ENCODE measurements around the gene ZSWIM2.
"Not testable (repeated sequence)": the region's sequence is repeated elsewhere in the genome, so short reads cannot be mapped to it uniquely, and the experiment has no call there.

Gene ZSWIM2, protein sequence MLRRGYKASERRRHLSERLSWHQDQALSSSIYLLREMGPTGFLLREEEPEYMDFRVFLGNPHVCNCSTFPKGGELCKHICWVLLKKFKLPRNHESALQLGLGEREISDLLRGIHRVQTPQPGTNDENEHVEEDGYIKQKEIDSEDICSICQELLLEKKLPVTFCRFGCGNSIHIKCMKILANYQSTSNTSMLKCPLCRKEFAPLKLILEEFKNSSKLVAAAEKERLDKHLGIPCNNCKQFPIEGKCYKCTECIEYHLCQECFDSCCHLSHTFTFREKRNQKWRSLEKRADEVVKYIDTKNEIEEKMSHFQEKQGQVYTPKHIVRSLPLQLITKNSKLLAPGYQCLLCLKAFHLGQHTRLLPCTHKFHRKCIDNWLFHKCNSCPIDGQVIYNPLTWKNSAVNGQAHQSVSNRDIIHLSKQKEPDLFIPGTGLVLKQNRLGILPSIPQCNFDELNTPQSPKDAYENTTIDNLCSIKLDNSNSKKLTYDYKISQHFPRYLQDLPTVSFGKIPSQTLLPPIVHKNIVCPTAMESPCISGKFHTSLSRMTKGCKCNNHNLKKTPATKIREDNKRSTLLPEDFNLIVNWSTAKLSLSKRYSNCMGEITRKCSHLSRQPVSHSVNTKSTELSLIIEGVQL

DNA sequence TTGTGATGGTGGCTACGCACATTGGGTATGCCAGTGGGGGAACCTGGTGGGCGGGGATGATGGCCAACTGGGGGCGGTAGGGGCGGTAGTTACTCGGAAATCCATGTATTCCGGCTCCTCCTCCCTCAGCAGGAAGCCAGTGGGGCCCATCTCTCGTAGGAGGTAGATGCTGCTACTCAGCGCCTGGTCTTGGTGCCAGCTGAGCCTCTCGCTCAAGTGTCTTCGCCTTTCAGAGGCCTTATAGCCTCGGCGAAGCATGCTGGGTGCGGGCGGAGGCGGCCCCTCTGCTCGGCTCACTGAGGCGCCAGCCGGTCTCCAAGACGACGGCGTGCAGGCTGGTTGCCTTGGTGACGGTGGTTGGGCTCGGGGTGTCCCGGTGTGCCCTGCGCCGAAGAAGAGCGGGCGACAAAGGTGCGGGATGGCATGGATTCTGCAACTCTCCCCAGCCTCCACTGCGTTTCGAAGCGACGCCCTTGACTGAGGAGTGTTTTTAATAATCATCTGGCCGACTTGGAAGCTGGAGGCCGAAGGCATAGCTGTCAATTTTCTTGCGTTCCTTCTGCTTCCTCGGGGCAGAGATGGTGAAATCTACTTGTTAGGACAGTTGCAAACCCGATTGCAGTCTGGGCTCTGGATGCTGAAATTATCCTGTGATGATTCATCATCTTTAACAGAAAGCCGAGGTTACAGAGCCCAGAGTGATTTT, at the start of gene ZSWIM2:
Gene ZSWIM2, minus strand, starts transcription at position 298 of the 706 bp plus-strand sequence. Its CDS starts 40 bp downstream, at position 258.
- peak; percentile 65 for DNase-seq

DNA sequence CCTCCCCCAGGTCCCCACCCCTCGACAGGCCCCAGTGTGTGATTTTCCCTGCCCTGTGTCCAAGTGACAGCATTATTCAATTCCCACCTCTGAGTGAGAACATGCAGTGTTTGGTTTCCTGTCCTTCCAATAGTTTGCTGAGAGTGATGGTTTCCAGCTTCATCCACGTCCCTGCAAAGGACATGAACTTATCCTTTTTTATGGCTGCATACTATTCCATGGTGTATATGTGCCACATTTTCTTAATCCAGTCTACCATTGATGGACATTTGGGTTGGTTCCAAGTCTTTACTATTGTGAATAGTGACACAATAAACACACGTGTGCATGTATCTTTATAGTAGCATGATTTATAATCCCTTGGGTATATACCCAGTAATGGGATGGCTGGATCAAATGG, 47.2 kb upstream of the ZSWIM2 start:
- DNase-seq: not testable (repeated sequence)

DNA sequence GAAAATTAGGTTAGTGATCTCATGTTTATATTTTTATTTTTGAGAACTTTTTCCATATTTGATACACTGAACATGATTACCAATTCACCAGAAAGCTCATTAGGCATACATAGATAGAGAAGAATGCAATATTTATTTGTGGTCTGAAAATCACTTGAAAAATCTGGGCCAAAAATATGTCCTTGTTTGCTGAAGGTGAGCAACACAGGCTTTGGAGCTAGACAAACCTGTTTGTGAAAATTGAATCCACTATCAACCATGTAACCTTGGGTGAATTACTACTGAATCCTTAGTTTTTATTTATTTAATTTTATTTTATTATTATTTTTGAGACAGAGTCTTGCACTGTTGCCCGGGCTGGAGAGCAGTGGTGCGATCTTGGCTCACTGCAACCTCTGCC, 46.5 kb upstream of the ZSWIM2 start:
- no peak for DNase-seq

DNA sequence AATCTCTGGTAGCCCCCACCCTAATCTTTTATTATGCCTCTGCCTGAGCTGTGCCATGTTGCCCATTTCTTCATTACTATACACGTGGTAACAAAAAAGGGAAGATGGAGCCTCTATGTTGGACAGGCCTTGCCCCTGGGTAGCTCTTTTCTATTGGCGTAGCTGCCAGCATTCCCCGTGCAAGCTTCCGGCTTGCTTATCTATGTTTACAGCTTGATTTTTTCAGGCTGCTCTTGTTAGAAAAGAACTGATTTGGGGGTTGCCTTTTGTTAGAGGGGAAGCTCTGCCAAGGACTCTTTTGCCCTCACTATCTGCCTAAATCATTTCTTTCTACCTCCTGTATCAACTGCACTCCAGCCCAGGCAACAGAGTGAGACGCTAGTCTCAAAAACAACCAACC, 45.5 kb upstream of the ZSWIM2 start:
- no peak for DNase-seq

DNA sequence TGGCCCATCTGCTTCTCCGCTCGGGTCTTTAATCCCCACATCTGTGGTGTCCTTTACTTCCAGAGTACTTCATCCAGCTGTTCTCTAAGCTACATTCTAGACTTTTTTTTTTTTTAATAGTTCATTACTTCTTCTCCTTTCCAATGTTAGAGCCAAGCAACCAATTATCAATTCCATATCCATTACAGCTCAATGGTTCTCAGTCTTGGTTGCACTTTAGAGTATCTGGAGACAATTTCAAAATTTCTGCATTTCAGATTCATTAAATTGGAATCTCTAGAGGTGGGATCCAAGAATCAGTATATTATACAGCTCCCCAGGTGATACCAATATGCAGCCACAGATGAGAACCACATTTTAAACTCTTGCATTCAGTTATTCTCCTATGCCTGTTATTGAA, 43.9 kb upstream of the ZSWIM2 start:
- DNase-seq: no peak

DNA sequence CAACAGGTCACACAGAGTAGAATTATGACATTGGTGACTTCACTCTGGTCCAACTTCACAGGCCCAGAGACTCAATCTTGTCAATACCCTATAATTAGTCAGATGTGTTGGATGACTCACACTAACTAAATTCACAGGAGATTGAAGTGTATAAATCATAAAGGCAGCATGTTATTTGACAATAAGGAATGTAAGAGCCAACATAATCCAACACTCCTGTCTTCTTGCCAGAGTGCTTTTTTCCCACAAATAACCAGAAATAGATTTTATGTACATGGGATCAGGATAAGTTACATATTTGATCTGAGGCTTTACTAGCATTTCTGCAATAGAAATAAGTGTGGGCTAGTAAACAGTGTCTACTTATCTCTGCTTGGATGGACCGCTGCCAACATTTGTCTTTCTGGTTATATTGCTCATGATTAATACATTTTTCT, 42.2 kb upstream of the ZSWIM2 start:
- no peak for DNase-seq

DNA sequence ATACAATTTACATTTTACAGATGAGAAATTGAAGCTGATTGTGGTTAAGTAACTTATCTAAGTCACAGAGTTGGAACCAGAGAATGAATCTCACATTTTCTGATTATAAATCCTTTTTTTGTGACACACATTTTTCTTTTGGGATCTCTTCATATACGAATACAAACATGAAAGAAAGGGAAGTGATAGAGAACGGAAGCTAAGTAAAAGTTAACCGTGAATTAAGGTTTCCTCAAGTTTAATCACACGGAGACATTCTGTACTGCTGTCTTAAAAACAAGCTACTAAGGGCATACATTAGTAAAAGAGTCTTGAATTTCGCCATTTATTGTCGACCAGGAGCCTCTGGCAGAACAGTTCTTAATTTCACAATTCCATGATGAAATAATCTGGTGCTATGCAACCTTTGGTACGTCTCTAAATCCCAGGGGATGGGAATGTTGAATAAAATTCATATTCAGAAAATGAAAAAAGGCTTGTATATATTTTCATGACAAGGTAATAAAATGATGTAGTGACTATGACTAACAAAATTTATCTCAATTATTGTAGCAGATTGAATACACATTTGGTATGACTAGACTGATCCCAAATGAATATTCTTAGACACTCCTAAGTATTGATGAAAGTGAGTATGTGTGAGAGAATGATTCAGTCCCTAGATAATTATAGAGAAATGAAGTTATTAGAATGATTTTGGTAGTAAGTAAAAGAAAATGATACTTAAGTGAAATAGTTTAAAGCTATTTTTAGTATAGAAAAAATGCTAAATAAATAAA, 40.3 kb upstream of the ZSWIM2 start:
- DNase-seq: no peak

DNA sequence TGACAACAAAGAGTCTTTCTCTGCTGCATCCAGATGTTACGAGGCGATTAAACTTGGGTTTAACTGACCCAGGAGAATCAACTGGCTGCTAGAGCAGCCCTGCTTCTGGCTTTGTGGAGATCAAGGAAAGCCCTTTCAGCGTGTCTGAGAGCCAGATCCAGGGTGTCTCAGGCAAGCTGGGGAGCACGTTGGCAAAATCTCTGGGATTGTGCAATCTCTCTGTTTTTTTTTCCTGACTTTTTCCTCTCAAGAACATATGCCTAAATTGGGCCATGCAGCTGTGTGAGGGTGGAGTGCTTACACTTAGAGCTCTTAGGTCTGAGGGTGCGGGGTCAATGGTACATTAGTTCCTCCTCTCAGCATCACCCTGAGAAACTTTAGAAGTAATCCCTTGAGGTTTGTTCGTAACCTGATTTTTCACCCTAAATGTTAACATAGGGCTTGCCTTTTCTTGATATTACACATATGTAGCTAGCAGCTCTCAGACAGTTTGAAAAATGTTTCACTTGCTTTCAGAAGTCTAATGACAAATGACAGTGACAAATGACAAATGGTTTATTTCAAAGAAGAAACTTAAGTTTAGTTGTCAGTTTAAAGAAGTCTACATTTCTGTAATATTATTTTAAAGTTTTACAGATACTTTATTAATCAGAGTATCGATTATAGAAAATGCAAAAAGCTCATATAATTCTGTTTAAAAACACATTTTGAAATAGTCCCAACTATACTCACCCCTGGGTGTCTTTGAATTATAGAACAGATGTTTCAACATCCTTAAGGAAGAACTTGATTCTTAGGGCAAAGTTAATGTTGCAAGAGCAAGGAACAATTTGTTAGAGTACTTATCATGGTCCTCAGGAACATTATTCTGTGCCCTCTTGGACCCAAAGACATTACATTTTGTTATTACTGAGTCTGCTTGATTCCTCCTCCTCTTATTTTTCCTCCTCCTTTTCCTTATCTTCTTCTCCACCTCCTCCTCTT, 38.4 kb upstream of the ZSWIM2 start:
- no peak for DNase-seq

DNA sequence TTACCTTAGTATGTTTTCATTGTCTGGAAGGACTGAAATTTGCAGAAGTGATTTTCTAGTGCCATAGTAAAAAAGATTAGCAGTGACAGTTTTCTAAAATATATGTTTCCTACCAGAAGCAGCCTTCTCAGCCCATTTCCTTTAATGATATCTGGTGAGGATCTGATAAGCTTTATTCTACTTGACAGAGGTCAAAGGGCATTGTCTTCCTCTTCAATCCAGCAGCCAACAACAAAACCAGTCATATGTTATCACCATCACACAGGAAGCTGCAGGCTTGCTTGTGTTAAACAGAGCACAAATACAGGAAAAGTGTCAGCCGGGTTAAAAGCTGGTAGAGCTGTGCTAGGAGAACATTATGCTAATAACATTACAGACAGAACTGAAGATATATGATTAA, 35.6 kb upstream of the ZSWIM2 start:
- DNase-seq: no peak

DNA sequence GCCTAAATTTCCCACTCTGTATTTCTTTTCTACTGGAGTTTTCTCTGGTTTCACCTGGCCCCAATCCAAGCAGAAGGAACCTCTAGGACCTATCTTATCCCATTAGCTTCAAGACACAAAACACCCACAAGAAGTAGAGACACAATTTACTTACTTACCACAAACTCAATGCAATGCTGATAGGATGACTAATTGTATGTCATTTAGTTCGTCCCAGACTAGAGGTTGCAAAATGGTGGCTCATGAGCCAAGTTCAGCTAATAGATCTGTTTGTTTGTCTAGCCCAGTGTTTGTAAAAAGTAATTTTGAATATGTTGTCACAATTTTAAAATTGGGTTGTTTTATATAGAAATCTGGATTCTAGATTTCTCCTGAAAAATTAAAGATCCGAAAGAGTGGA, 34.7 kb upstream of the ZSWIM2 start:
- no peak for DNase-seq

DNA sequence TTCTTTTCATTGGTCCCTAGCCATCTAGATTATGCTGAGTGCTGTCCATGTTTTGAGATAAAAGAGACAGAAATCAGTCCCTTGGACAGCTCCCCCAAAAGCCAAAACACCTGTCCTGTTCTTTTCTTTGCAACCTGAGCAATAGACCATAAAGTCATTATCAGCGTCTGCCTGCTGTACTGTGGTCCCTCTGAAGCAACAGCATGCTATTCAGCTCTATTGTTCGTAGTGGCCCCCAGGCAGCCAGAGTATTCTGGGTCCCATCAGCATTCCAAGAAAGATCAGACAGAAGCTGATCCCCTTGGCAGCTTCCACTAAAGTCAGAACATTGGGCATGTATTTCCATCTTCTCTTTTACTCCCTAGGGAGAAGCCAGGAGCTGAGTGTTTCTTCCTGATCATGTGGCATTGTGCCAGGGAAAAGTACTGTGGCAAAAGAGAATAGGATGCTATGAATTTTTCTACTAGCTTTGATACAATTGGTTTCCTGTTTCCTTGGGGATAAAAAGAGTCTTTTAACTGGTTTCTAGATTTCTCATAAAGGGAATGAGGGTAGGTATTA, 33.6 kb upstream of the ZSWIM2 start:
- no peak for DNase-seq

DNA sequence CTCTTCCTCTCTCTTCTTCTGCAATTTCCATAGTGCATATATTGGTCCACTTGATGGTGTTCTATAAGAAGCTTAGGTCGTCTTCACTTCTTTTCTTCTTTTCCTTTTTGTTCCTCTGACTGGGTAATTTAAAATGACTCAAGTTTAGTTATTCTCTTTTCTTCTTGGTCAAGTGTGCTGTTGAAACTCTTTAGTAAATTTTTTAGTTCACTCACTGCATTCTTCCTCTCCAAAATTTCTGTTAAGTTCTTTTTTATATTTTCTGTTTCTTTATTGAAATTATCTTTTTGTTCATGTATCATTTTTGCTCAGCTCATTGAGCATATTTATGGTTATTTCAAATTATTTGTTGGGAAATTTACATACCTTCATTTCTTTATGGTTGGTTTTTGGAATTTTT, 32.7 kb upstream of the ZSWIM2 start:
- DNase-seq: no peak

DNA sequence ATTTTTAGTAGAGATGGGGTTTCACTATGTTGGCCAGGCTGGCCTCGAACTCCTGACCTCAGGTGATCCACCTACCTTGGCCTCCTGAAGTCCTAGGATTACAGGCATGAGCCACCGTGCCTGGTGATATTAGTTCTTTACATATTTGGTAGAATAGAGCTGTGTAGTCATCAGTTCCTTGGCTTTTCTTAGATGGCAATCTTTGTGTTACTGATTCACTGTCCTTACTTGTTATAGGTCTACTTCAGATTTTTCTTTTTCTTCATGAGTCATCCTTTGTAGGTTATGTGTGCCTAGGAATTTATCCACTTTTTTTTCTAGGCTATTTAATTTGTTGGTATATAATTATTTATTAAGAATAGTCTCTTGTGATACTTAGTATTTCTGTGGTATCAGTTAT, 30.3 kb upstream of the ZSWIM2 start:
- no peak for DNase-seq

DNA sequence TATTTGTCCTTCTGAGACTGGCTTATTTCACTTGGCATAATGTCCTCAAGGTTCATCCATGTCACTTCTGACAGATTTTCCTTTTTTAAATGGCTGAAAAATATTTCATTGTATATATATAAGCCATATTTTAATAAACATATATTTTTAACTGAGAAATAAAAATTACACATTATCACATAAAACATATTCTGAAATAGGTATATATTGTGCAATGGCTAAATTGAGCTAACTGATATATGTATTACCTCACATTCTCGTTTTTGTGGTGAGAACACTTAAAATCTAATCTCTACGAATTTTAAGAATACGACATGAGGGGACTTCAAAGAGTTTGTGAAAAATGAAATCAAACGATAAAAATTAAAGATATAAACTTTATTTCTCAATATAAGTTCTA, 25.7 kb upstream of the ZSWIM2 start:
- DNase-seq: no peak

DNA sequence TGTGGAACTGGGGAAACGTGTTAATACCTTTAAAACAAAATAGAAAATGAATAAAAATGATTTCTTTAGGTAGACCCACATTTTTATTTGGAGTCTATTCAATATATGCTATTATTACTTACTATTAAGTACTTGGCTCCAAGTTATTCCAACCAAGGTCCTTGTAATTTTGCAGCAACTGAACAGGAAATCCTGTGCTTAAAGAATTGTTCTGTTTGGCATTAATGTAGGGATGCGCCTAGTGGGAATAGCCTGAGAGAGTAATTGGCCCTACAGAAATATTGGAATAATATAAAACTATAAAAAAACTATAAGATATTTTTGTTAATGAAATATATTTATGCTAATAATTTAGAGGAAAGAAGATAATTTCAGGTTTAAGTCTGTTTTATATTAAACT, 22.9 kb upstream of the ZSWIM2 start:
- no peak for DNase-seq

DNA sequence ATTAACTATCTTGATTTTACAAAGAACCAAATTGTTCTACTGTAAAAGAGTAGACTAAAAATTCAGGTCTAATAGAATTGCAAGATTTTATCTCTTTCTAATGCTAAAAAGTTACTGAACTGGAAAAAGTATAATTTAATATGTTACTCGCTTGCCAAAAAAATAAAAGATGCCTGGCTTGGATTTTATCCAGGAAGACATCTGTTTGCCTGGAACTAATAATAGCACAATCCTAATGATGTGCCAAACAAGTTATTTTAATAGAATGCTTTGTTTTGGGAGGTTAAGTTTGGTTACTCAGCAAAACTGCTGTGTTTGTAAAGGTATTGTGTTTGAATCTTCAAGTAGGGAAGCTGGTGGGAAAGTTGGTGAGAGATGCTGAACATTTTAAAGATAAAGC, 19.4 kb upstream of the ZSWIM2 start:
- DNase-seq: no peak

DNA sequence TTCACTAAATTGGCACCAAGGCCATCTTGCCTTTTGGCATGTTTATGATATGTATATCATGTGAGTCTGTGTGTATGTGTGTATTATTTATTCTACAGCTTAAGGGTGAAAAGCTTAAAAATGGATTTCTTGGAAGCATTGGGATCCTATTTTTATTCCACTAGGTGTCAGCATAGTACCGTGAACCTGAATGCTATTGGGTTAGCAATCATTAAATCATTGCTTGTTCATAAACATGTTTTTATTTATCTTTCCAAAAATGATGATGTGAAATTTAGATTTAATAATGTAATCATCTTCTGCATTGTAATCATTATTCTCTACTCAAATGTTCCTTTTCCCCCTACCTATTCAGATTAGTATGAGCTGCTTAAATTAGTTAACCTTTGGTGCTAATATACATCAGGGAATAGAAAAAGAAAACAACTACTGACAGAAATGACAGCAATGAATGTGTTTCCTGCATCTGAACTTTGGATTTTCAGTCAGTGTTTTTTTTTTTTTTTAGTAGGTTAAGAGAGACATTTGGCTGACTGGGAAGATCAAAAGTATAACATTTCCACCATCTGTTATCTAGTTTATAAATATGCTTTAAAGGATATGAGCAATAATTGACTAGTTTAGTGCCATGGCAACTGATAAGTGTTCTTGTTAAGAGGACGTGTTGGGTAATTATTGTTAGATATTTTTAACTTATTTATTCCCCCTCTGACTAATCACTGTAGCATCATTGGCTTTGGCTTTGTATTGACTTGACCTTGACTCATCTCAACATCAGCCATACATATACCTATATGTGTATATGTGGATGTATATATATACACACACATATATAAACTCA, 14.1 kb upstream of the ZSWIM2 start:
- DNase-seq: no peak

DNA sequence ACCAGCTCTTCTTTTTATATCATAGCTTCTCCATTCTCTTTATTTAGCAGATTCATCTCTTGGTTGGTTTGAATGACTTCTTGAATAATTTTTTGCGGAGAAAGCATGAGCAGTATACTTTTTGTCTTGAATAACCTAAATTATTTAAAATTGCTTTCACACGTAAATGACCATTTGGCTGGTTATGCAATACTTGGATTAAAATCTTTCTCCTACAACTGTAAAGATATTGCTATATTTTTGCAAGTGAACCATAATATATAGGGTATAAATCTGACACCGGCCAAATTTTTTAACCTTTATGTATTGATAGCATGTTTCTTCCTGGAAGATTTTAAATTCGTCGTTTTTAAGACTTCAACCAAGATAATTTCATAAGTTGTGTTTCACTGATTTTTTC, 6.2 kb upstream of the ZSWIM2 start:
- no peak for DNase-seq

DNA sequence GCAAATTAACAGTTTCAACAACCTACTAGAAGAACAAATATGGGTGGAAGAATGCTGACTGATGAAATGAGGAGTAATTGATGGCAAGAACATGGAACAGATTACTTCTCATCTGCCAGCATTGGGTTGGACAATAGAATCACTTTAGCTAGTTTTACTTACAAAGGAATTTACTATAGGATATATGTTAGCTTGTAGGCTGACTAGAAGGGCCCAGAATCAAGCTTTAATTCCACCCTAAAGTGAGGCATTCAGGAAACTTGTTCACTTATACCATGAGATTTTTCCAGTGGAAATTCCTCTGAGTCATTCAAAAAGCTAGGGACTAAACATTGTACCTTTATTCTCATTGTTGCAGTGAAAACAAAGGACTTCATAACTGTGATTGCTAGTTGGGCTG, 5.0 kb upstream of the ZSWIM2 start:
- DNase-seq: no peak

DNA sequence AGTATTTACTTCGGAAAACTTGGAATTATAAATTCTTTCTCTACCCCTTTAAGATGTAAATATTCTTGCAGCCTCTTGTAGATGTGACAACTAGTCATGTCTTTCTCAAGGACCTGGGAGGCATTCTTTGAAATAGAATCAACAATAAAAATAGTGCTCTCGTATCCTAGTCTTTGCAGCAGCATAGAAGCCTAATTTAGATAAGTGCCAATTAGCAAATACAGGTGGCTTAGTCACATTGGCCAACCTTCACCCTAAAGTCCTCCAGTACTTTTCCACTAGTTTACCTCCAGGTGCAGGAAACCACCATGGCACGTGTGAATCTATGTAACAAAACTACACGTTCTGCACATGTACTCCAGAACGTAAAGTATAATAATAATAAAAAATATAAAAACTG, 3.5 kb upstream of the ZSWIM2 start:
- DNase-seq: no peak

DNA sequence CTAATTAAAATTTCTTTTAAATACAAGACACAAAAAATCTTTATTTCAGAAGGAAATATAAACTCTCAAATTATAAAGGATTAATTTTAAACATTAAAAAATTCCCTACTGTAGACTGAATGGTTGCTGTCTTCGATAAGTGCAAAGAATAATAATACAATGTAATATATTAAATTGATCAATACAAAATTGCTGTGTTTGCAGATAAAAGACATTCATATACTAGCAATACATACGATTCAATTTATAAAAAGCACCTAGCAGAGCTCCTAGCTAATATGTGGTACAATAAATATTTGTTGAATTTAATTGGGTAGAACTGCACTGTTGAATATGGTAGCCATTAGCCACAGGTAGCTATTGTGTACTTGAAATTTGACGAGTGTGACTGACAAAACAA, 6.6 kb downstream of the ZSWIM2 start:
- DNase-seq: no peak

All from NCI-H1417 treated with DMSO at 0.1 percent for 48 hours (cell line).